Measurements from ENCODE around the gene PNMA1.

PNMA1 gene

DNA sequence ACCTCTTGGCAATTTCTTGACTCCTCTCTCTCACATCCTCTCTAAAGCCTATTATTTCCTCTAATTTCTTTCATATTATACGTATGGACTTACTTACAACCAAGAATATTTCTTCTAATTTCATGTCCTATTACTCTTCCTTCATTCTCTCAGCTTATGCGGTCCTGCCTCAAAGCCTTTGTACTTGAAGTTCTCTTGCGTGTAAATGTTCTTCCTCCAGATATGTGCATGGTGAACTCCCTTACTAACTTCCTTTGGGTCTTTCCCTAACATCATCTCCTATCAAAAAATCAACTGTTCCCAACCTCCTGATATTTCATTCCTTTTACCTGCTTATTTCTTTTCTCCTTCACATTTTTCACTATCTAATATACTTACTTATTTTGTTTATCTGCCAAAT is 46.3 kb downstream of the PNMA1 start:
- Histone ChIP-seq H3K9ac (ENCODE audit: low read depth, low read length) (no peak overlapping the region), H3K36me3 (ENCODE audit: insufficient read depth, low read depth, low read length) (peaks cover 3% of the 10 kb centered on the region; the same call in 1 of the 2 replicates), H3K9me3 (ENCODE audit: insufficient read depth, low read depth, low read length) (no peaks in the 10 kb centered on the region), H3K27ac (ENCODE audit: low read length) (no peak overlapping the region), H3K27me3 (ENCODE audit: insufficient read depth, low read length) (no peaks in the 10 kb centered on the region), H3K4me3 (ENCODE audit: low read length) (no peak overlapping the region), H3K4me1 (ENCODE audit: insufficient read depth, low read length) (no peaks in the 10 kb centered on the region; the same call in 1 of the 2 replicates)

DNA sequence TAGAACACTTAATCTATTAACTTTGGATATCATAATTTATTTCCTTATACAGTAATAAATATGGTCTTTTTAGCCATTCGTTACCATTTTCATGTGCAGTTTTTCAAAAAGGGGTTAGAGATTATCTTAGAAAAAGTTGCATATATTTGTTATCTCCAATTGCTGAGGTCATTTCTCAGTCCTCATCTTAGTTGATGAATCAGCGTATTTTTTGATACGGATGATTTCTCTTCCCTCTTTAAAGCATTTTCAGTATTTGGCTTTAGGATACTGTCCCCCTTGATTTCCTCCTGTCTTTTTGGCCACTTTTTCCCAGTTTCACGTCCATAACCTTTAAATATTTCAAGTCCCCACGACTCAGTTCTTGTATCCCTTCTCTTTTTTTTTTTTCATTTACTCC is 47.6 kb downstream of the PNMA1 start:
- no peak overlapping the region for H3K4me3 ChIP-seq (ENCODE audit: low read length)
- peaks cover 6% of the 10 kb centered on the region; the same call in 1 of the 2 replicates for H3K36me3 ChIP-seq (ENCODE audit: insufficient read depth, low read depth, low read length)
- H3K27me3 ChIP-seq (ENCODE audit: insufficient read depth, low read length), result no peaks in the 10 kb centered on the region
- no peak overlapping the region for H3K27ac ChIP-seq (ENCODE audit: low read length)
- no peak overlapping the region for H3K9ac ChIP-seq (ENCODE audit: low read depth, low read length)
- H3K4me1 ChIP-seq (ENCODE audit: insufficient read depth, low read length), result no peaks in the 10 kb centered on the region; the same call in 1 of the 2 replicates
- no peaks in the 10 kb centered on the region for H3K9me3 ChIP-seq (ENCODE audit: insufficient read depth, low read depth, low read length)

GRCh38 chr14:73665130-73665529 is 49.1 kb downstream of the PNMA1 start:
- Histone ChIP-seq H3K9me3 (ENCODE audit: insufficient read depth, low read depth, low read length) (no peaks in the 10 kb centered on the region), H3K27ac (ENCODE audit: low read length) (no peak overlapping the region), H3K9ac (ENCODE audit: low read depth, low read length) (no peak overlapping the region), H3K27me3 (ENCODE audit: insufficient read depth, low read length) (no peaks in the 10 kb centered on the region), H3K36me3 (ENCODE audit: insufficient read depth, low read depth, low read length) (peaks cover 6% of the 10 kb centered on the region; the same call in 1 of the 2 replicates), H3K4me3 (ENCODE audit: low read length) (no peak overlapping the region), H3K4me1 (ENCODE audit: insufficient read depth, low read length) (no peaks in the 10 kb centered on the region; the same call in 1 of the 2 replicates)

- no peaks in the 10 kb centered on the region for H3K27me3 ChIP-seq (ENCODE audit: insufficient read depth, low read length)
- no peak overlapping the region for H3K9ac ChIP-seq (ENCODE audit: low read depth, low read length)
- H3K4me3 ChIP-seq (ENCODE audit: low read length), result no peak overlapping the region
- peaks cover 6% of the 10 kb centered on the region; the same call in 1 of the 2 replicates for H3K36me3 ChIP-seq (ENCODE audit: insufficient read depth, low read depth, low read length)
- H3K27ac ChIP-seq (ENCODE audit: low read length), result no peak overlapping the region
- no peaks in the 10 kb centered on the region for H3K9me3 ChIP-seq (ENCODE audit: insufficient read depth, low read depth, low read length)
- H3K4me1 ChIP-seq (ENCODE audit: insufficient read depth, low read length), result no peaks in the 10 kb centered on the region; the same call in 1 of the 2 replicates
Measured at GRCh38 chr14:73663548-73664212, 50.5 kb downstream of the PNMA1 start.

GRCh38 chr14:73662487-73662943 is 51.7 kb downstream of the PNMA1 start:
- Histone ChIP-seq H3K27me3 (ENCODE audit: insufficient read depth, low read length) (no peaks in the 10 kb centered on the region), H3K9me3 (ENCODE audit: insufficient read depth, low read depth, low read length) (no peaks in the 10 kb centered on the region), H3K36me3 (ENCODE audit: insufficient read depth, low read depth, low read length) (peaks cover 6% of the 10 kb centered on the region; the same call in 1 of the 2 replicates), H3K9ac (ENCODE audit: low read depth, low read length) (no peak overlapping the region), H3K4me3 (ENCODE audit: low read length) (no peak overlapping the region), H3K27ac (ENCODE audit: low read length) (no peak overlapping the region), H3K4me1 (ENCODE audit: insufficient read depth, low read length) (no peaks in the 10 kb centered on the region; the same call in 1 of the 2 replicates)

- no peak overlapping the region for H3K27ac ChIP-seq (ENCODE audit: low read length)
- H3K4me3 ChIP-seq (ENCODE audit: low read length), result no peak overlapping the region
- no peaks in the 10 kb centered on the region for H3K9me3 ChIP-seq (ENCODE audit: insufficient read depth, low read depth, low read length)
- no peaks in the 10 kb centered on the region; the same call in 1 of the 2 replicates for H3K4me1 ChIP-seq (ENCODE audit: insufficient read depth, low read length)
- H3K27me3 ChIP-seq (ENCODE audit: insufficient read depth, low read length), result no peaks in the 10 kb centered on the region
- H3K9ac ChIP-seq (ENCODE audit: low read depth, low read length), result no peak overlapping the region
- peaks cover 6% of the 10 kb centered on the region; the same call in 1 of the 2 replicates for H3K36me3 ChIP-seq (ENCODE audit: insufficient read depth, low read depth, low read length)
Measured at GRCh38 chr14:73661872-73662271, 52.3 kb downstream of the PNMA1 start.
